Astrocyte (in vitro differentiated cells and primary cell): Measurements from ENCODE around the gene SLC6A13. TPM values are rescaled to one million over a fixed set of nuclear protein-coding genes. Genes with fewer than 3 reads are reported as not detected.

Experiments
- DNase-seq: peaks from one replicate; pipeline ENCODE4 v3.0.0-alpha.2; 2010; ENCODE audit warnings: low read depth
- FAIRE-seq: peaks from 2 replicates; lab custom pipeline; 2011; peaks lifted over from hg19 to GRCh38; lab: Jason Lieb, UNC
- H2AFZ ChIP-seq: 2 replicates; pipeline ENCODE4 v1.6.0; 2012; ENCODE audit warnings: low read depth, low read length, inconsistent platforms
- H3K27ac ChIP-seq: 2 replicates; pipeline ENCODE4 v1.5.1; 2011; ENCODE audit warnings: low read depth, low read length, inconsistent platforms
- H3K27me3 ChIP-seq: 2 replicates; pipeline ENCODE4 v1.6.0; 2011; ENCODE audit warnings: low read length, inconsistent platforms; ENCODE audit not compliant: insufficient read depth
- H3K36me3 ChIP-seq: 2 replicates; pipeline ENCODE4 v1.5.1; 2011; ENCODE audit warnings: low read length, inconsistent platforms; ENCODE audit not compliant: insufficient read depth
- H3K4me1 ChIP-seq: 2 replicates; pipeline ENCODE4 v1.5.1; 2011; ENCODE audit warnings: low read length, inconsistent platforms; ENCODE audit not compliant: insufficient read depth
- H3K4me2 ChIP-seq: 2 replicates; pipeline ENCODE4 v1.6.0; 2012; ENCODE audit warnings: low read length, inconsistent platforms
- H3K4me3 ChIP-seq: 2 replicates; pipeline ENCODE4 v1.5.1; 2011; ENCODE audit warnings: low read depth, mild to moderate bottlenecking, low read length, inconsistent platforms; ENCODE audit not compliant: insufficient read depth
- H3K79me2 ChIP-seq: 2 replicates; pipeline ENCODE4 v1.6.0; 2012; ENCODE audit warnings: mild to moderate bottlenecking, low read length, inconsistent platforms; ENCODE audit not compliant: insufficient read depth
- H3K9ac ChIP-seq: 2 replicates; pipeline ENCODE4 v1.6.0; 2012; ENCODE audit warnings: mild to moderate bottlenecking, low read length, inconsistent platforms
- H3K9me3 ChIP-seq: 2 replicates; pipeline ENCODE4 v1.5.1; 2012; ENCODE audit warnings: low read depth, mild to moderate bottlenecking, low read length, inconsistent platforms; ENCODE audit not compliant: insufficient read depth
- H4K20me1 ChIP-seq: 2 replicates; pipeline ENCODE4 v1.6.0; 2012; ENCODE audit warnings: low read length, inconsistent platforms; ENCODE audit not compliant: insufficient read depth
- H3K27ac Mint-ChIP-seq: one replicate; pipeline ENCODE4 v1.8.0; 2021; ENCODE audit warnings: mild to moderate bottlenecking, mixed read lengths; ENCODE audit not compliant: unreplicated experiment
- H3K27me3 Mint-ChIP-seq: one replicate; pipeline ENCODE4 v1.8.0; 2021; ENCODE audit warnings: low read depth, mixed read lengths; ENCODE audit not compliant: unreplicated experiment
- H3K36me3 Mint-ChIP-seq: one replicate; pipeline ENCODE4 v1.8.0; 2021; ENCODE audit warnings: low read depth, mixed read lengths; ENCODE audit not compliant: unreplicated experiment
- H3K4me1 Mint-ChIP-seq: one replicate; pipeline ENCODE4 v1.8.0; 2021; ENCODE audit warnings: low read depth, mixed read lengths; ENCODE audit not compliant: unreplicated experiment
- H3K4me3 Mint-ChIP-seq: one replicate; pipeline ENCODE4 v1.8.0; 2021; ENCODE audit warnings: mild to moderate bottlenecking, moderate library complexity, mixed read lengths; ENCODE audit not compliant: unreplicated experiment
- H3K9me3 Mint-ChIP-seq: one replicate; pipeline ENCODE4 v1.8.0; 2021; ENCODE audit warnings: mild to moderate bottlenecking, mixed read lengths; ENCODE audit not compliant: unreplicated experiment
- EZH2 ChIP-seq: IDR thresholded peaks from 2 replicates; pipeline ENCODE4 v1.6.1; 2012; ENCODE audit warnings: mild to moderate bottlenecking, low read length, inconsistent platforms; ENCODE audit not compliant: insufficient read depth
- total RNA-seq: library from RNA; stranded (reverse); gene quantifications from 2 replicates; pipeline ENCODE4 v1.2.1, GENCODE V29; 2021
- TF ChIP-seq, protein P1 (sequence below): IDR thresholded peaks from 2 replicates; pipeline ENCODE4 v1.5.1; 2011; ENCODE audit warnings: low read depth, mild to moderate bottlenecking, inconsistent platforms, low read length, moderate library complexity; ENCODE audit not compliant: insufficient read depth

Gene SLC6A13
- total RNA-seq, 1 donor from 2014 or later: 2.6 TPM

GRCh38 chr12:295132-295531, 32.5 kb upstream of the SLC6A13 start:
- DNase-seq (no peak), FAIRE-seq (no peak)
- Mint-ChIP-seq H3K4me3 (no peak overlapping the region), H3K27ac (peak overlapping the region; percentile 66), H3K36me3 (peaks cover 38% of the 10 kb centered on the region), H3K9me3 (peaks cover 9% of the 10 kb centered on the region), H3K27me3 (no peaks in the 10 kb centered on the region), H3K4me1 (peaks cover 3% of the 10 kb centered on the region)
- peaks cover 2% of the 10 kb centered on the region for H3K4me1 ChIP-seq
- peaks cover 38% of the 10 kb centered on the region for H3K36me3 ChIP-seq
- no peak overlapping the region for H3K27ac ChIP-seq
- no peak overlapping the region for H3K4me2 ChIP-seq
- no peak overlapping the region for H3K9ac ChIP-seq
- H4K20me1 ChIP-seq: peaks cover 25% of the 10 kb centered on the region
- H3K4me3 ChIP-seq: no peak overlapping the region
- H3K9me3 ChIP-seq: no peaks in the 10 kb centered on the region
- no peaks in the 10 kb centered on the region for H3K27me3 ChIP-seq
- no peak for TF ChIP-seq EZH2
- TF ChIP-seq, protein P1, sequence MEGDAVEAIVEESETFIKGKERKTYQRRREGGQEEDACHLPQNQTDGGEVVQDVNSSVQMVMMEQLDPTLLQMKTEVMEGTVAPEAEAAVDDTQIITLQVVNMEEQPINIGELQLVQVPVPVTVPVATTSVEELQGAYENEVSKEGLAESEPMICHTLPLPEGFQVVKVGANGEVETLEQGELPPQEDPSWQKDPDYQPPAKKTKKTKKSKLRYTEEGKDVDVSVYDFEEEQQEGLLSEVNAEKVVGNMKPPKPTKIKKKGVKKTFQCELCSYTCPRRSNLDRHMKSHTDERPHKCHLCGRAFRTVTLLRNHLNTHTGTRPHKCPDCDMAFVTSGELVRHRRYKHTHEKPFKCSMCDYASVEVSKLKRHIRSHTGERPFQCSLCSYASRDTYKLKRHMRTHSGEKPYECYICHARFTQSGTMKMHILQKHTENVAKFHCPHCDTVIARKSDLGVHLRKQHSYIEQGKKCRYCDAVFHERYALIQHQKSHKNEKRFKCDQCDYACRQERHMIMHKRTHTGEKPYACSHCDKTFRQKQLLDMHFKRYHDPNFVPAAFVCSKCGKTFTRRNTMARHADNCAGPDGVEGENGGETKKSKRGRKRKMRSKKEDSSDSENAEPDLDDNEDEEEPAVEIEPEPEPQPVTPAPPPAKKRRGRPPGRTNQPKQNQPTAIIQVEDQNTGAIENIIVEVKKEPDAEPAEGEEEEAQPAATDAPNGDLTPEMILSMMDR: no peak
- H2AFZ ChIP-seq: no peak overlapping the region
- H3K79me2 ChIP-seq: peaks cover 7% of the 10 kb centered on the region

- H3K4me1 Mint-ChIP-seq: peaks cover 9% of the 10 kb centered on the region
- no peaks in the 10 kb centered on the region for H3K27me3 Mint-ChIP-seq
- H4K20me1 ChIP-seq: peaks cover 25% of the 10 kb centered on the region
- H3K79me2 ChIP-seq: no peaks in the 10 kb centered on the region
- no peak overlapping the region for H3K4me3 ChIP-seq
- H3K9me3 Mint-ChIP-seq: no peaks in the 10 kb centered on the region
- DNase-seq: no peak
- no peak overlapping the region for H3K27ac Mint-ChIP-seq
- H2AFZ ChIP-seq: no peak overlapping the region
- H3K36me3 Mint-ChIP-seq: peaks cover 23% of the 10 kb centered on the region
- no peak overlapping the region for H3K4me2 ChIP-seq
- no peak for FAIRE-seq
- TF ChIP-seq, protein P1: no peak
- no peak for TF ChIP-seq EZH2
- H3K4me1 ChIP-seq: peaks cover 8% of the 10 kb centered on the region
- H3K36me3 ChIP-seq: peaks cover 38% of the 10 kb centered on the region
- H3K9ac ChIP-seq: no peak overlapping the region
- H3K27me3 ChIP-seq: no peaks in the 10 kb centered on the region
- H3K4me3 Mint-ChIP-seq: no peak overlapping the region
- no peak overlapping the region for H3K27ac ChIP-seq
- no peaks in the 10 kb centered on the region for H3K9me3 ChIP-seq
Observed at GRCh38 chr12:293199-293598, 30.6 kb upstream of the SLC6A13 start.

- Mint-ChIP-seq H3K27ac (no peak overlapping the region), H3K36me3 (peaks cover 23% of the 10 kb centered on the region), H3K27me3 (no peaks in the 10 kb centered on the region), H3K4me1 (peaks cover 11% of the 10 kb centered on the region), H3K9me3 (no peaks in the 10 kb centered on the region), H3K4me3 (no peak overlapping the region)
- Histone ChIP-seq H3K9ac (no peak overlapping the region), H3K27me3 (no peaks in the 10 kb centered on the region), H3K4me3 (no peak overlapping the region), H3K79me2 (peaks cover under 1% of the 10 kb centered on the region), H3K36me3 (peaks cover 35% of the 10 kb centered on the region), H3K27ac (no peak overlapping the region), H3K4me2 (no peak overlapping the region), H2AFZ (no peak overlapping the region), H4K20me1 (peaks cover 26% of the 10 kb centered on the region), H3K9me3 (no peaks in the 10 kb centered on the region), H3K4me1 (peaks cover 8% of the 10 kb centered on the region)
- DNase-seq (peak; percentile 39), FAIRE-seq (no peak)
- TF ChIP-seq EZH2: no peak
- TF ChIP-seq, protein P1: no peak
Observed at GRCh38 chr12:292186-292585, 29.6 kb upstream of the SLC6A13 start.
